SK-N-MC (cell line): ENCODE measurements around the gene CLRN3.

Experiments used
- DNase-seq: peaks from one replicate; pipeline ENCODE4 v3.0.0-alpha.2; 2011; ENCODE audit warnings: low read depth, low spot score
- H3K27ac ChIP-seq: fragments of 200-600 bp; sonication (generic); 2 replicates; pipeline ENCODE4 v1.5.1; 2016; ENCODE audit warnings: mixed run types
- H3K36me3 ChIP-seq: fragments of 200-600 bp; sonication (generic); 2 replicates; pipeline ENCODE4 v1.6.1; 2017; ENCODE audit warnings: antibody characterized with exemption, low read length, mixed read lengths; ENCODE audit not compliant: insufficient read depth
- H3K4me3 ChIP-seq: fragments of 200-600 bp; sonication (generic); 2 replicates; pipeline ENCODE4 v1.5.1; 2016
- H3K9ac ChIP-seq: fragments of 200-600 bp; sonication (generic); 2 replicates; pipeline ENCODE4 v1.8.0; 2017; ENCODE audit warnings: mixed run types, mixed read lengths; ENCODE audit not compliant: insufficient read length
- H3K9me3 ChIP-seq: fragments of 200-600 bp; sonication (generic); 2 replicates; pipeline ENCODE4 v1.6.1; 2017; ENCODE audit warnings: low read depth, mild to moderate bottlenecking, antibody characterized with exemption, low read length, moderate library complexity, mixed read lengths
- EZH2 ChIP-seq: fragments of 200-600 bp; sonication (generic); IDR thresholded peaks from one replicate; pipeline ENCODE4 v1.6.1; 2017; ENCODE audit warnings: antibody characterized with exemption
- FOXP2 ChIP-seq: optimal IDR thresholded peaks from 2 replicates; pipeline ENCODE3; 2011; ENCODE audit warnings: mild to moderate bottlenecking, moderate library complexity; ENCODE audit not compliant: insufficient read depth; ENCODE audit errors: extremely low read length, control extremely low read depth
- POLR2AphosphoS5 ChIP-seq: IDR thresholded peaks from 2 replicates; pipeline ENCODE4 v1.6.1; 2012; ENCODE audit warnings: mild to moderate bottlenecking, low read depth, low read length, borderline replicate concordance

Gene CLRN3, protein sequence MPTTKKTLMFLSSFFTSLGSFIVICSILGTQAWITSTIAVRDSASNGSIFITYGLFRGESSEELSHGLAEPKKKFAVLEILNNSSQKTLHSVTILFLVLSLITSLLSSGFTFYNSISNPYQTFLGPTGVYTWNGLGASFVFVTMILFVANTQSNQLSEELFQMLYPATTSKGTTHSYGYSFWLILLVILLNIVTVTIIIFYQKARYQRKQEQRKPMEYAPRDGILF

DNA sequence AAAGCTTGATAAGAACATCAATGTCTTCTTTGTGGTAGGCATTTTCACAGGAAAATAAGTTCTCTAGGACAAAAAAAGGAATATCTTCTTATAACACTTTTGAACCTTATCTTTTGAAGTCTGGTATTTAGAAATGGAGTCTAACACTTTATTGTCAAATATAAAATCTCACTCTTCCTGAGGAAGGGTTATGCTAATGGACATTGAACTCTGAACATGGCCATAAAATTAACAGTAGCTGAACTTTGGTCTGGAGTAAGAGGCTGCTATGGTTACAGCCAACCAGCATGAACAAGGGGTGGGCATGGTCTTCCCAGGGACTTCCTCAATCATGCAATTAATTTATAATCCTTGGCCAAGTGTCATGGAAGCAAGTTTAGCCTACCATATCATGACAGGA is at the start of gene CLRN3:
Gene CLRN3 (minus strand): TSS at position 199 of the 400 bp plus-strand sequence. CDS start 157 bp downstream, at position 42.
- Histone ChIP-seq H3K9me3 (no peaks in the 10 kb centered on the region), H3K36me3 (no peaks in the 10 kb centered on the region), H3K4me3 (no peak within 1 kb of the TSS), H3K27ac (no peak within 1 kb of the TSS), H3K9ac (no peak within 1 kb of the TSS)
- no peak for TF ChIP-seq POLR2AphosphoS5
- no peak for TF ChIP-seq FOXP2
- TF ChIP-seq EZH2 = no peak
- DNase-seq = no peak

DNA sequence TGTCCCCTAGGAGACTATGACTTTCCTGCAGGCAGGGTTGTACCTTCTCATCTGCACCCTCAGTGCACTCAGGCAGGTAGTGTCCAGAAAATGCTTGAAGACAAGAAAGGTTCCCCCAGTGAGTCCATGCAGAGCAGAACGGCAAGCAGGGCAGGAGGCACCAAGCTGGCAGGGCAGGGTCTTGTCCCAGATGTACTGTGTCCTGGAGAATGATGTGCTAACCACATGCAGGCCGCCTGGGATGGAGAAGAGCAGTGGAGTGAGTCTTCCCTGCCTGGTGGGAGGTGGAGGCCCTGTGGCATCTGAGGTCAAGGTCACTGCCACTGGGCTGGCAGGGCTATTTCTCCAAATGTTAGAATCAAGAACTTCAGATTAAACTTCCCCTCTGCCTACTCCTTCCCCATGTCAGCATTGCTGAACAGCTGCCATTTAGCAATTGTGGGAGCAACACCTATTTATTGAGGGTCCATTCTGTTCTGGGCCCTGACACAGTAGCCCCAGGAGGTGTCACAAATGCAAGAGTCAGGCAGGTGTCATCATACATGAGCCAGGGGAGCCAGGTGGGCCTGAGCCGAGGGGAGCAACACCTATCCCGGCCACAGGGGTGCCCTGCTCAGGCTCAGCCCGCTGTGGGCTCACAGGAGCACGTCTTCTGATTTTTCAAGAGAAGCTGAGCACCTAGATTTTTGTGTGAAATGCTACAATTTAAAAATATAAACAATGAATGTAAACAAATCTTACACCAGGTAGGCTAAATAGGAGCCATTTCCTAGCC is 48.3 kb upstream of the CLRN3 start:
- no peak for DNase-seq
- TF ChIP-seq POLR2AphosphoS5 (no peak), EZH2 (no peak), FOXP2 (no peak)
- no peak overlapping the region for H3K4me3 ChIP-seq
- no peak overlapping the region for H3K27ac ChIP-seq
- no peaks in the 10 kb centered on the region for H3K36me3 ChIP-seq
- no peak overlapping the region for H3K9ac ChIP-seq
- H3K9me3 ChIP-seq = no peaks in the 10 kb centered on the region

DNA sequence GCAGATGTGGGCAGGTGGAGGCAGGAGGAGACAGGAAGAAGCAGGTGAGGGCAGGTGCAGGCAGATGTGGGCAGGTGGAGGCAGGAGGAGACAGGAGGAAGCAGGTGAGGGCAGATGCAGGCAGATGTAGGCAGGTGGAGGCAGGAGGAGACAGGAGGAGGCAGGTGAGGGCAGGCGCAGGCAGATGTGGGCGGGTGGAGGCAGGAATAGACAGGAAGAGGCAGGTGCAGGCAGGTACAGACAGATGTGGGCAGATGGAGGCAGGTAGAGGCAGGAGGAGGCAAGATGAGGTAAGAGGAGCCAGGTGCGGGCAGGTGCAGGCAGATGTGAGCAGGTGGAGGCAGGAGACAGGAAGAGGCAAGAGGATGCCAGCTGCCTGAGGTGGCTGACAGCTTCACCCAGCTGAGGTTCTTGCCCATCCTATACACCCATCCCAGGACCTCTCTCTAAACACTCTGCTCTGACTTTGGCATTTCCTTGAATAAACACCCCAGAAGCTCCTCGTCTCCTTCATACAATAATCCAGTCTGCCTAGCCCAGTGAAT is 47.1 kb upstream of the CLRN3 start:
- no peaks in the 10 kb centered on the region for H3K36me3 ChIP-seq
- no peak for TF ChIP-seq EZH2
- TF ChIP-seq FOXP2 = no peak
- no peak for TF ChIP-seq POLR2AphosphoS5
- no peak overlapping the region for H3K4me3 ChIP-seq
- no peak for DNase-seq
- H3K9ac ChIP-seq = no peak overlapping the region
- no peaks in the 10 kb centered on the region for H3K9me3 ChIP-seq
- no peak overlapping the region for H3K27ac ChIP-seq

DNA sequence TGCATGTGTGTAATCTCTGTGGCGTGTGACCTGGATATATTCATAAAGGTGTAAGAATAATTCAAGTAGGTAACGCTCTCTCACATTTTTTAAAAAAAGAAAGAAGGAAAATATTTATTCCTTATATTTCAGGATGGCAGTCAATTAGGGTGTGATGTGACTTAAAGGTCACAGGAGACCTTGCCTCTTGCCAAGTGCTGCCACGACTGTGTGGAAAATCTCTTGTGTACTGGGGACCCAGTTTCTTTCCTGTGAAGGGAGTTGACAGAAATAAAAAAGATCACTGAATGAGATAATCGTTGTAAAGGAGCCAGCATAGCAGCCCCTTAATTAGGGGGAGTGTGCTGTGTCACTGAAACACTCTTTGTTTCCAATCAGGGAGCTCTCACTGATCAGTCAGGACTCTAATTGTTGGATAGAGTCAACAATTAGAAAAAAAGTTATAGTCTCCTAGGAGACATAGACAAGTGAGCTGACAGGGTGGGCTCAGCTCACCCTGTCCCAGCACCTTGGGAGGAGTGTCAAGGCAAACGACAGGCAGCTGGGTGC is 45.2 kb upstream of the CLRN3 start:
- no peak overlapping the region for H3K9ac ChIP-seq
- no peak for TF ChIP-seq POLR2AphosphoS5
- TF ChIP-seq EZH2 = no peak
- no peak for TF ChIP-seq FOXP2
- no peaks in the 10 kb centered on the region for H3K36me3 ChIP-seq
- H3K4me3 ChIP-seq = no peak overlapping the region
- H3K27ac ChIP-seq = no peak overlapping the region
- no peaks in the 10 kb centered on the region for H3K9me3 ChIP-seq
- no peak for DNase-seq

DNA sequence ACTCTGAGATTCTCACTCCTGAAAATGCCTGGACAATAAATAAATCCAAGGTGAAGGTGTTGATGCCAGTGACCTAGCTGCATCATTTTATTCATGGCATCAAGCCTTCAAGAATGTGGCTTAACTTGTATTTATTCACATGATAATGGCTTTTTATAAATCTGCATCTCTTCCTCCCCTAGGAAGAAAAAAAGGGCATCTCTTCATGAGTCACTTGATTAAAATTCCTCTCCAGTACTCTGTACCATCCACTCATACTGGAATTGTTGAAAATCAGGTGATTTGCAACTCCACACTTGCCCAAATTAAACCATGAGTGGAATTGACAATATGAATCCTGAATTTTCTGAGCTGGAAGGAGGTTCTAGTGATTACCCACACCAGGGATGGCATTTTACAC is 44.3 kb upstream of the CLRN3 start:
- no peak for DNase-seq
- H3K9ac ChIP-seq = no peak overlapping the region
- TF ChIP-seq EZH2 (no peak), FOXP2 (no peak), POLR2AphosphoS5 (no peak)
- H3K4me3 ChIP-seq = no peak overlapping the region
- no peaks in the 10 kb centered on the region for H3K9me3 ChIP-seq
- no peak overlapping the region for H3K27ac ChIP-seq
- H3K36me3 ChIP-seq = no peaks in the 10 kb centered on the region

DNA sequence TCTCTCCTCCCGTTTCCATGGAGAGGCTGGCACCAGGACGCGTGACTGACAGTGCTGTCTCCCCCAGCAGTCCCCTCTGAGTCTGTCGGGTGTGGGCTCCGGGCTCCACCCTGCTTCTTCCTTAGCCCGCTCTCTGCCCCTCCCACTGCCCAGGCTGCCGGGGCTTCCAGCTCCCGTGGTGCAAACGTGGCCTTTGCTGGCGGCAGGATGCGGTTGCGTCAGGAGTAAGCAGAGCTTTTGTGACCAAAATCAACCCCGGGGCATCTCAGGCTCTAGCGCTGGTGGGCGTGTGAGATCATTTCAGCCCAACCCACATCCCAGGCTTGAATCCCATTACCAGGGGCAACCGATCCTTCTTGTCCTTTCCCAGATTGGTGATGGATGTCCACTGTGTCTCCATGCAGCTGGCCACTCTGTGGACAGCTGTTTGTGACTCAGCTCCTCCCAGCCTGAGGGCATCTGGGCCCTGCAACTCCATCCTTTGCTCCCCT is 42.4 kb upstream of the CLRN3 start:
- TF ChIP-seq FOXP2 (no peak), POLR2AphosphoS5 (no peak), EZH2 (no peak)
- no peak overlapping the region for H3K27ac ChIP-seq
- no peak for DNase-seq

DNA sequence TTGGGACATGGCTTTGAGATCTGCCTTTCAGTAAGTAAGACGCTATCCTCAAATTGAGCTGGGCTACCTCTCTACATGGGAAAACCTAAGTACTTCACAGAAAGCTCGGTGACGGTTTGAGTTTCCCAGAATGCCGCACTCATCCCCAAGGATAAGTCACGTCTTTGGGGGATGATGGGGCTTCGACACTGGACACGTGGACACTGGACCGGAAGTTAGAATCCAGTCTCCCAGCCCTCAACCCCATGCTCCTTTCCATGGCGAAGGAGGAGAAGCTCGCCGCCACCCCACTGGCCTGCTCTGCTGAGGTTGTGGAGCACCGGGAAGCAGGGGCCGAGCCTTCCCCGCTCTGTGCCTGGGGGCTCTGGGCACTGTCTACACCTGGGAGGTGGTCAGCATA is 41.6 kb upstream of the CLRN3 start:
- no peak overlapping the region for H3K4me3 ChIP-seq
- no peaks in the 10 kb centered on the region for H3K9me3 ChIP-seq
- DNase-seq = no peak
- H3K9ac ChIP-seq = no peak overlapping the region
- H3K36me3 ChIP-seq = no peaks in the 10 kb centered on the region
- no peak for TF ChIP-seq FOXP2
- TF ChIP-seq POLR2AphosphoS5 = no peak
- TF ChIP-seq EZH2 = no peak
- no peak overlapping the region for H3K27ac ChIP-seq

More for the DNA sequence above, 42.4 kb upstream of the CLRN3 start:
- H3K36me3 ChIP-seq = no peaks in the 10 kb centered on the region
- no peak overlapping the region for H3K4me3 ChIP-seq
- H3K9me3 ChIP-seq = no peaks in the 10 kb centered on the region
- H3K9ac ChIP-seq = no peak overlapping the region

DNA sequence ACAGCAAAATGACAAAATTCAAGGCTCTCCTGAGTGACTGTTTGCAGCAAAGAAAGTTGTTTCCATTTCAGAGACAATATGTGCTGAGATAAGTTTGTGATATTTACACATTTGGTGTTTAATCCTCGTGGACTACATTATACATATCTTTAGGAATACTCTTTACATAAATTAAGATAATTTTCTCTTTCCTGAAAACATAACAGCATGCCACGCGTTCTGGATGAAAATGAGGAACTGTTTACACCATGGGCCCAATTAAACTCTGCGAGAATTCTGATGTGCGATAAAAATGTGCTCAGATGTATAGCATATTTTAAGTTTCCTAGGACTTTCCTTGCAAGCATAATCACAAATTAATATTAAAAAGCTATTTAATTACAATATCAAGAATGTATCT is 40.5 kb upstream of the CLRN3 start:
- TF ChIP-seq FOXP2 = no peak
- TF ChIP-seq POLR2AphosphoS5 = no peak
- TF ChIP-seq EZH2 = no peak
- H3K4me3 ChIP-seq = no peak overlapping the region
- H3K27ac ChIP-seq = no peak overlapping the region
- H3K36me3 ChIP-seq = no peaks in the 10 kb centered on the region
- DNase-seq = no peak
- H3K9ac ChIP-seq = no peak overlapping the region
- H3K9me3 ChIP-seq = no peaks in the 10 kb centered on the region
